Caco-2 (cell line): ENCODE measurements around the gene IFITM2. TPM values are rescaled to one million over a fixed set of nuclear protein-coding genes. Genes with fewer than 3 reads are reported as not detected.
"Not testable (repeated sequence)": the region's sequence is repeated elsewhere in the genome, so short reads cannot be mapped to it uniquely, and the experiment has no call there.

ENCODE experiments used
- BruUV-seq: library from RNA; stranded (reverse); fragments of 400-500 nt; replicated peaks from 2 replicates; lab custom pipeline; 2021; lab: Mats Ljungman, UMichigan
- CTCF ChIA-PET: fragments of 300-600 bp; sonication (Branson Sonifier 250); formaldehyde crosslinking; loops from one replicate; lab custom pipeline; 2022; ENCODE audit warnings: antibody characterized with exemption; lab: Charles Lee
- POLR2A ChIA-PET: fragments of 300-600 bp; sonication (Branson Sonifier 250); formaldehyde crosslinking; loops from one replicate; lab custom pipeline; 2022; ENCODE audit warnings: antibody characterized with exemption; lab: Charles Lee
- DNase-seq, 2 experiments: peaks; one replicate each; pipeline versions ENCODE4 v3.0.0 to v3.0.0-alpha.2; 2020 to 2022
- H3K27me3 ChIP-seq: replicated peaks from 2 replicates; pipeline ENCODE4 v1.6.0; 2011; ENCODE audit warnings: low read length; ENCODE audit not compliant: control insufficient read depth, insufficient read depth
- H3K36me3 ChIP-seq: 2 replicates; pipeline ENCODE4 v1.5.1; 2011; ENCODE audit warnings: low read length; ENCODE audit not compliant: control insufficient read depth, insufficient read depth
- H3K4me1 ChIP-seq: fragments of 250-450 bp; sonication (Bioruptor Pico); 2 replicates; pipeline ENCODE4 v1.5.1; 2020; ENCODE audit warnings: mild to moderate bottlenecking
- H3K4me3 ChIP-seq: 2 replicates; pipeline ENCODE4 v1.5.1; 2011; ENCODE audit warnings: low read depth, mild to moderate bottlenecking, control low read depth, low read length
- H3K9me3 ChIP-seq: fragments of 250-450 bp; sonication (Bioruptor Pico); 2 replicates; pipeline ENCODE4 v1.5.1; 2020; ENCODE audit warnings: mild to moderate bottlenecking, moderate library complexity
- H3K27ac Mint-ChIP-seq: one replicate; pipeline ENCODE4 v1.8.0; 2022; ENCODE audit warnings: mixed read lengths; ENCODE audit not compliant: unreplicated experiment
- H3K27me3 Mint-ChIP-seq: one replicate; pipeline ENCODE4 v1.8.0; 2022; ENCODE audit warnings: mixed read lengths; ENCODE audit not compliant: insufficient read depth, unreplicated experiment
- H3K36me3 Mint-ChIP-seq: one replicate; pipeline ENCODE4 v1.8.0; 2022; ENCODE audit warnings: mild to moderate bottlenecking, mixed read lengths; ENCODE audit not compliant: insufficient read depth, unreplicated experiment
- H3K4me1 Mint-ChIP-seq: one replicate; pipeline ENCODE4 v1.8.0; 2022; ENCODE audit warnings: low read depth, mixed read lengths; ENCODE audit not compliant: unreplicated experiment
- H3K4me3 Mint-ChIP-seq: one replicate; pipeline ENCODE4 v1.8.0; 2022; ENCODE audit warnings: mild to moderate bottlenecking, moderate library complexity, mixed read lengths; ENCODE audit not compliant: unreplicated experiment
- H3K9me3 Mint-ChIP-seq: one replicate; pipeline ENCODE4 v1.8.0; 2022; ENCODE audit warnings: mixed read lengths; ENCODE audit not compliant: unreplicated experiment
- CTCF ChIP-seq, 2 experiments: fragments of 200-600 bp in 1 of 2; IDR thresholded peaks; 1 replicate in 1 of 2; 2 replicates in 1 of 2; pipeline versions ENCODE4 v1.5.1 to v1.8.0; 2011 to 2022; ENCODE audit warnings: antibody characterized with exemption in 1 of 2, control low read depth in 1 of 2, inconsistent platforms in 1 of 2, low read depth in 1 of 2, low read length in 1 of 2, mild to moderate bottlenecking in 1 of 2, moderate library complexity in 1 of 2; ENCODE audit not compliant: insufficient read depth in 1 of 2, severe bottlenecking in 1 of 2, unreplicated experiment in 1 of 2
- intact Hi-C: fragments of 100-400 bp; cut with micrococcal nuclease; formaldehyde crosslinking; loops from one replicate; pipeline ENCODE4 v1.10.0; 2022; ENCODE audit not compliant: unreplicated experiment
- total RNA-seq: library from RNA; stranded (reverse); gene quantifications from 2 replicates; pipeline ENCODE4 v1.2.3, GENCODE V29; 2022

Gene IFITM2
- total RNA-seq, 1 experiment from 2014 or later, result 7.3 TPM

- Mint-ChIP-seq H3K4me3 (no peak overlapping the region), H3K27me3 (no peaks in the 10 kb centered on the region), H3K9me3 (no peaks in the 10 kb centered on the region), H3K4me1 (peaks cover 10% of the 10 kb centered on the region), H3K36me3 (peaks cover 14% of the 10 kb centered on the region), H3K27ac (no peak overlapping the region)
- Histone ChIP-seq H3K36me3 (no peaks in the 10 kb centered on the region), H3K9me3 (peaks cover 5% of the 10 kb centered on the region; the same call in 1 of the 2 replicates), H3K4me1 (peaks cover 15% of the 10 kb centered on the region; the same call in 1 of the 2 replicates), H3K4me3 (no peak overlapping the region), H3K27me3 (no peaks in the 10 kb centered on the region)
- BruUV-seq, result no TSS peak
- DNase-seq, result no peak
- CTCF ChIA-PET, result no interaction called here
- intact Hi-C loops, result no loop called here
- POLR2A ChIA-PET, result no interaction called here
- no peak for TF ChIP-seq CTCF (IDR thresholded peaks at IDR 0.05; ENCODE audit: insufficient read depth in 1 of 2, low read depth in 1 of 2, low read length in 1 of 2, severe bottlenecking in 1 of 2, unreplicated experiment in 1 of 2)
Measured at GRCh38 chr11:327581-327923, 19.9 kb downstream of the IFITM2 start.

GRCh38 chr11:328012-328411 is 20.4 kb downstream of the IFITM2 start:
- BruUV-seq, result no TSS peak
- Mint-ChIP-seq H3K9me3 (no peaks in the 10 kb centered on the region), H3K27ac (no peak overlapping the region), H3K27me3 (no peaks in the 10 kb centered on the region), H3K4me3 (no peak overlapping the region), H3K36me3 (peaks cover 14% of the 10 kb centered on the region), H3K4me1 (peaks cover 10% of the 10 kb centered on the region)
- intact Hi-C loops, result no loop called here
- Histone ChIP-seq H3K27me3 (no peaks in the 10 kb centered on the region), H3K36me3 (no peaks in the 10 kb centered on the region), H3K4me1 (peaks cover 15% of the 10 kb centered on the region; the same call in 1 of the 2 replicates), H3K9me3 (peaks cover 7% of the 10 kb centered on the region; the same call in 1 of the 2 replicates), H3K4me3 (no peak overlapping the region)
- no peak for TF ChIP-seq CTCF (IDR thresholded peaks at IDR 0.05; ENCODE audit: insufficient read depth in 1 of 2, low read depth in 1 of 2, low read length in 1 of 2, severe bottlenecking in 1 of 2, unreplicated experiment in 1 of 2)
- ChIA-PET CTCF (interaction anchor here (0.6 kb wide), 1 partner anchor 217 kb away, joined by 3 read pairs; no protein-coding TSS in a partner anchor), POLR2A (no interaction called here)
- no peak for DNase-seq

- H3K27me3 Mint-ChIP-seq, H3K27me3 ChIP-seq, DNase-seq, POLR2A ChIA-PET, H3K4me3 Mint-ChIP-seq, H3K9me3 Mint-ChIP-seq, H3K36me3 ChIP-seq, H3K4me3 ChIP-seq, intact Hi-C loops: not testable (repeated sequence)
- Histone ChIP-seq H3K4me1 (peaks cover 15% of the 10 kb centered on the region; the same call in 1 of the 2 replicates), H3K9me3 (peaks cover 10% of the 10 kb centered on the region; the same call in 1 of the 2 replicates)
- Mint-ChIP-seq H3K4me1 (peaks cover 13% of the 10 kb centered on the region), H3K36me3 (peaks cover 14% of the 10 kb centered on the region), H3K27ac (peak overlapping the region; percentile 82)
- CTCF ChIA-PET, result interaction anchor here (0.6 to 1.0 kb wide), 3 partner anchors 15 to 216 kb away, joined by 3 to 6 read pairs (median 3); no protein-coding TSS in a partner anchor
- TSS peak; percentile 83 for BruUV-seq
Measured at GRCh38 chr11:328516-329100, 21.0 kb downstream of the IFITM2 start.
